NCI-H1436 (cell line): Measurements from ENCODE around the gene PRPF38A.

ENCODE experiments used
- DNase-seq: peaks from one replicate; lab custom pipeline; 2025; lab: John Stamatoyannopoulos, UW

Gene PRPF38A

GRCh38 chr1:52400131-52400530 is 4.3 kb upstream of the PRPF38A start:
- DNase-seq = no peak

GRCh38 chr1:52402860-52403240 is 1.6 kb upstream of the PRPF38A start:
- DNase-seq = no peak

GRCh38 chr1:52403566-52404115 is 761 bp upstream of the PRPF38A start:
- peak; percentile 29 for DNase-seq

GRCh38 chr1:52404975-52405338 is 555 bp downstream of the PRPF38A start:
- DNase-seq = peak; percentile 3

DNA sequence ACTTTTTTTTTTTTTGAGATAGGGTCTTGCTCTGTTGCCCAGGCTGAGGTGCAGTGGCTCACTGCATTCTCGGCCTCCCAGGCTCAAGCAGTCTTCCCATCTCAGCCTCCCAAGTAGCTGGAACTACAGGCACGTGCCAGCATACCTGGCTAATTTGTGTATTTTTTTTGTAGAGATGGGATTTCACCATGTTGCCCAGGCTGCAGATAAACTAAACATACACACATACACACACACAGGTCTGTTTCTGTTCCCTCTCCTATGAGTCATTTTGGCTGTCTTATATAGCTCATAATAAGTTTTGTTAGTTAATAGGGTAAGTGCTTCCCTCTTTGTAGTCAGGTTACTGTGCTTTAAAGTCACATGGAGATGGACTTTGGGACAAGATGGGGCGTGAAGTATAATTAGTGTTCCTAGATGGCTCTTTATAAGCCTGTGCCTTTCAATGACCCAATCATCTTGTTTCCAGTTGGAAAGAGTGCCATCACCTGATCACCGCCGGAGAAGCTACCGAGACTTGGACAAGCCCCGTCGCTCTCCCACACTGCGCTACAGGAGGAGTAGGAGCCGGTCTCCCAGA is 9.1 kb downstream of the PRPF38A start:
- no peak for DNase-seq

DNA sequence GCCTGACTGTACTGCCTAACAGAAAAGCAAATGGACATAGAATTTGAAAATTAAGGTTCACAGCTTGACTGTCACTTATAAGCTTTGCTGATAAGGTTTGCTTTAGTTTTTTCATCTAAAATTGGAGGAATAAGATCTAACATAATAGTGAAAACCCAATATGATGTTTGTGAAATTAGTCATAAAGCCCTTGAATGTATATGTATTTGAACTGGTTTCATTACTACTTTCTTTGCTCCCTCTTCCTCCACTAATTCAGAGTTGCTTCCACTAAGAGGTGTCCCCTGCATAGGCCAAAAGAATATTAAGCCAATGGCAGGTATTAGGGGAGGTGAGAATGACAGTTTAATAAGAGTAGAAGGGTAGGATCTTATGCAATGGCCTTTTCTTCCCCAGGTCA is 10.5 kb downstream of the PRPF38A start:
- no peak for DNase-seq

GRCh38 chr1:52416811-52417210 is 12.4 kb downstream of the PRPF38A start:
- no peak for DNase-seq

DNA sequence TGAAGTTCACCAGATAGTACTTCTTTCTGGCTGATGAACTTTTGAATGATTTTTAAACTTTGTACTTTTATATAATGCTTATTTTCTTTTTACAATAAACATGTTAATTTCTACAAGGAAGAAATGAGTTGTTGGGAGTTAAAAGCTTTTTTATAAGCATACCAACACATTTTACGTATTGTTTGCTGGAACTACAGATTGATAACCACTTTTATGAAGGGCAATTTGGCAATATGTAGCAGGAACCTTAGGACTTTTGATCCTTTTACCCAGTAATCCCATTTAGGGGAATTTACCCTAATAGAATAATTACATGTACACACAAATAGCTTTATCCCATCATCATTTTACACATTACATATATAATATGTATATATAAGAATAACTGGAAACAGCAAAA is 16.3 kb downstream of the PRPF38A start:
- no peak for DNase-seq

DNA sequence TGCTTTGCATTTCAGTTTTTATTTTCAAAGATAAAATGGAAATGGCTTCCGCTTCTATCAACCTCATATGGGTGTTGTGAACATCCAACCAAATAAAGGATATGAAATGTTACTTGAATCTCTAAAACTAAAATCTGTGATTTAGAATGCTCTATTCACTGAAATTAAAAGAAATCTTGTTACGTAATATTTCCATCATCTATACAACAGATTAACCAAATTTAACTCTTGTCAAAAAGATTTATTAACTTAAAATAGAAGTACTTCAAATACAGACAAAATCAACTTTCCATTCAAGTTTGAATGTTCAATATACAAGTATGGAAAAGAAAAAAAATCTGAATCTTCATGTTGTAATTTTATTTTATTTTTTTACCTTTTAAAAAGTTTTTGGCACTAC is 18.7 kb downstream of the PRPF38A start:
- DNase-seq = no peak

GRCh38 chr1:52423771-52424170 is 19.4 kb downstream of the PRPF38A start:
- DNase-seq = no peak

- no peak for DNase-seq
These were observed 19.8 kb downstream of the PRPF38A start for GRCh38 chr1:52424231-52424636.

DNA sequence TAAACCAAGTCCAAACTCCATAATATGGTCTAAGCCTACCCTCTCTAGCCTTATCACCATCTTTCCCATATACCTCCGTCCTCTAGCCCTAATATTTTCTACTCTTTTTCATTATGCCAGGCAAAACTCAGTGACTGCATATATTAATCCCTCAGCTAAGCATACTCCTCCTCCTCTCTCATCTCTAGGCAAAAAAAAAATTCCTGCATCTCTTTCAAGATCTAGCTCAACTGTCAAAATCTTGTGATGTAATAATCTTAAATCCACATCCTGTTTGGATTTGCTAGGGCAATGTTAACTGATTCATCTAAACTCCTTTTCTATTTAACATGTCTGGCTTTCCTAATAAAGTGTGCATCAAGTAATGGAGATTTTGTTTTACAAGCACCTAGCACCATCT is 20.4 kb downstream of the PRPF38A start:
- DNase-seq = no peak

DNA sequence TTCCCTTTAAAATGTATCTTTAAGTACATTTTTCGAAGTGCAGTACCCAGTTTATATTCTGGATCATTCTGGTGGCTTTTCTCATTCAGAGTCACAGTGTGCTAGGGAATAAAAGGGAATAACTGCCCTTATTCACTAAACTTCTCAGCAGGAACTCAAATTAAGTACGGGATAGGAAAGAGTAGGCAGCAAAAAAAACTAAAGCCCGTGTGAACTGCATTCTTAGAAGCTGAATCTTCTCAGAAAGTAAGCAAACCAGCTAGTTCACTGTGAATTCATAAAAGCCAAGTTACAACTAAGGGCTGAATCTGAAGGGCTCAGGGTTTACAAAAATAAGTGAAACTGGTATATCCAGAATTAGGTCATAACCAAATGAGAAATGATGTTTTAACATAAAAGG is 22.0 kb downstream of the PRPF38A start:
- no peak for DNase-seq

- DNase-seq = no peak
These were observed 22.8 kb downstream of the PRPF38A start for GRCh38 chr1:52427152-52427551.

GRCh38 chr1:52432807-52433206 is 28.4 kb downstream of the PRPF38A start:
- no peak for DNase-seq

GRCh38 chr1:52435211-52435610 is 30.8 kb downstream of the PRPF38A start:
- no peak for DNase-seq

DNA sequence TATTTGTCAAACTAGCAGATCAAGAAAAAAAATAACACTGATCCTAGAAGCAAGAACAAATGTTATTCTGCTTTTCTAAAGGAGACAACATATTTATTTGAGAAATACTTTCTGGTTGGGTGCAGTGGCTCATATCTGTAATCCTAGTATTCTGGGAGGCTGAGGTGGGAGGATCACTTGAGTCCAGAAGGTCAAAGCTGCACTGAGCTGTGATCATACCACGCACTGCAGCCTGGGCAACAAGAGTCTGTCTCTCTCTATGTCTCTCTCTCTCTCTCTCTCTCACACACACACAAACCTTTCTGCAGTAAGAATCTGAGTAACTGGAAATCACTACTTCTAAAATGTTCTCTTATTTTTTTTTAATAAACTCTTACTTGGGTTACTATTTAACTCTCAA is 31.2 kb downstream of the PRPF38A start:
- DNase-seq = no peak

DNA sequence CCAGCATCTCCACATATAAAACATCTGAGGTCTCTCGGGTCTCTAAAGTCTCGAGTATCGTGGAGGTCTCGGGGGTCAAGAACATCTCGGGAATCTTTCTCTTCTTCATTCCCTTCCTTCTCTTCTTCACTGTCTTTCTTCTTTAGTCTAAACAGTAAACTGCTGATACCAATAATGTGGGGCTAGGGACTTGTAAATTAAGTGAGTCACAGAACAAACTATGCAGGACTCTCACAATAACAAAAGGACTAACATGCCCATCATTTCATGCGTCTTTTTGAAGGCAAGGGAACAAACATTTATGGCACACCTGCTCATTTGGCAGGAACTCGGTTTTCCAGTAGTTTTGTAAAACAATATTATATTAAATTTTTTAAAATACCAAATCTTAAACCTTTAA is 32.4 kb downstream of the PRPF38A start:
- no peak for DNase-seq

DNA sequence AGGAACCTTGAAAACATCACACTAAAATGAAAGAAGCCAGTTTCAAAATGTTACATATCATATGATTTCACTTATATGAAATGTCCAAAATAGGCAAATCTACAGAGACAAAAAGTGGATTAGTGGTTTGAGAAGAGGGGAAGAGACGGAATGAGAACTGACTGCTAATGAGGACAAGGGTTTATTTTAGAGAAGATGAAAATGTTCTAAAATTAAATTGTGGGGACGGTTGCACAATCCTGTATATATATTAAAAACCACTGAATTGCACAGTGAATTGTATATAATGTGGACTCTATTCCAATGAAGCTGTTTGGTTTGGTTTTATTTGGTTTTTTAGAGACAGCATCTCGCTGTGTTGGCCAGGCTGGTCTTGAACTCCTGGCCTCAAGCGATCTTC is 35.6 kb downstream of the PRPF38A start:
- DNase-seq = no peak

DNA sequence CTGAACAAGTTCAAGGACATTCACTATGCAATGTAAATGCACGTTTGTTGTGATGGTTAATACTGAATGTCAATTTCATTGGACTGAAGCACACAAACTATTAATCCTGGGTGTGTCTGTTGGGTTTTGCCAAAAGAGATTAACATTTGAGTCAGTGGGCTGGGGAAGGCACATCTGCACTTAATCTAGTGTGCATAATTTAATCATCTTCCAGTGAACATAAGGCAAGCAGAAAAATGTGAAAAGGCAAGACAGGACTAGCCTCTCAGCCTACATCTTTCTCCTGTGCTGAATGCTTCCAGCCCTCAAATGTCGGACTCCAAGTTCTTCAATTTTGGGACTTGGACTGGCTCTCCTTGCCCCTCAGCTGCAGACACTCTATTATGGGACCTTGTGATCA is 40.1 kb downstream of the PRPF38A start:
- no peak for DNase-seq

DNA sequence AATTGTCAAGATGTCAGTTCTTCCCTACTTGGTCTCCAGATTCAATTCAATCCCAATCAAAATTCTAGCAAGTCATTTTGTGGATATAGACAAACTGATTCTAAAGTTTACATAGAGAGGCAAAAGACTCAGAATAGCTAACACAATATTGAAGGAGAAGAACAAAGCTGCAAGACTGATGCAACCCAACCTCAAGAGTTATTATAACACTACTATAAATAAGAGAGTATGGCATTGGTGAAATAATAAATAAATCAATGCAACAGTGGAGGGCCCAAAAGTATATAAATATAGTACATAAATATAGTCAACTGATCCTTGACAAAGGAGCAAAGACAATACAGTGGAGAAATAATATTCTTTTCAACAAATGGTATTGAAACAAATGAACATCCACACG is 49.7 kb downstream of the PRPF38A start:
- no peak for DNase-seq

DNA sequence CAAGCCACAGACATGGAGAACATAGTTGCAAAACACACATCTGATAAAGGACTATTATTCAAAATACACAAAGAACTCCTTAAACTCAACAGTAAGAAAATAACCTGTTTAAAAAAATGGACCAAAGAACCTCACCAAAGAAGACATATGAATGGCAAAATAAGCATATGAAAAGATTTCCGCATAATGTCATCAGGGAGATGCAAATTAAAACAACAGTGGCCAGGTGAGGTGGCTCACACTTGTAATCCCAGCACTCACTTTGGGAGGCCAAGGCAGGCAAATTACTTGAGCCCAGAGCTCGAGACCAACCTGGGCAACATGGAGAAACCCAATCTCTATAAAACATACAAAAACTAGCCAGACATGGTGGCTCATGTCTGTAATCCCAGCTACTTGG is 50.4 kb downstream of the PRPF38A start:
- no peak for DNase-seq

DNA sequence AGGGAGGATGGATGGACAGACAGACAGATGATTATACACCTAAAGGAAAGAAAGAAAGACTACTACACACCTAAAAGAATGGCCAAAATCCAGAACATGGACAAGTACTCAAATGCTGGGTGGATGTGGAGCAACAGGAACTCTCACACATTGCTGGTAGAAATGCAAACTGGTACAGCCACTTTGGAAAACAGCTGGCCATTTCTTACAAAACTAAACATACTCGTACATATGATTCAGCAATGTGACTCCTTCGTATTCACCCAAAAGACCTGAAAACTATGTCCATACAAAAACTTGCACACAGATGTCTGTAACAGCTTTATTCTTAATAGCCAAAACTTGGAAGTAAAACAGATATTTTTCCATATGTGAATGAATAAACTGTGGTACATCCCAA is 51.3 kb downstream of the PRPF38A start:
- no peak for DNase-seq

GRCh38 chr1:52460694-52461093 is 56.3 kb downstream of the PRPF38A start:
- no peak for DNase-seq

- DNase-seq = no peak
These were observed 57.4 kb downstream of the PRPF38A start for GRCh38 chr1:52461821-52462220.
